ENCODE data around the gene MEN1.
A peak's percentile ranks its signal among the peaks of the same experiment; 100 is the strongest.

The MEN1 gene

GRCh38 chr11:64801561-64802369, 8.6 kb downstream of the MEN1 start:
- no peak for DNase-seq (ENCODE audit: low read depth in 3 of 3)

GRCh38 chr11:64801158-64801464, 9.2 kb downstream of the MEN1 start:
- DNase-seq (ENCODE audit: low read depth in 3 of 3) = no peak

- no peak for DNase-seq (ENCODE audit: low read depth in 3 of 3)
Observed at GRCh38 chr11:64800303-64801157, 9.8 kb downstream of the MEN1 start.

- DNase-seq (ENCODE audit: low read depth in 3 of 3) = no peak
Observed at GRCh38 chr11:64799623-64800302, 10.6 kb downstream of the MEN1 start.

GRCh38 chr11:64799256-64799622, 11.1 kb downstream of the MEN1 start:
- DNase-seq (ENCODE audit: low read depth in 3 of 3) = no peak

- DNase-seq (ENCODE audit: low read depth in 3 of 3) = no peak
Observed at GRCh38 chr11:64796757-64797541, 13.4 kb downstream of the MEN1 start.

GRCh38 chr11:64796047-64796756, 14.1 kb downstream of the MEN1 start:
- no peak for DNase-seq (ENCODE audit: low read depth in 3 of 3)

GRCh38 chr11:64794526-64794925, 15.8 kb downstream of the MEN1 start:
- no peak for DNase-seq (ENCODE audit: low read depth in 3 of 3)

- no peak for DNase-seq (ENCODE audit: low read depth in 3 of 3)
Observed at GRCh38 chr11:64793271-64794160, 16.8 kb downstream of the MEN1 start.

GRCh38 chr11:64792482-64792881, 17.9 kb downstream of the MEN1 start:
- no peak for DNase-seq (ENCODE audit: low read depth in 3 of 3)

GRCh38 chr11:64791781-64792291, 18.5 kb downstream of the MEN1 start:
- no peak for DNase-seq (ENCODE audit: low read depth in 3 of 3)

- DNase-seq (ENCODE audit: low read depth in 3 of 3) = no peak
Observed at GRCh38 chr11:64790205-64791095, 19.9 kb downstream of the MEN1 start.

- no peak for DNase-seq (ENCODE audit: low read depth in 3 of 3)
Observed at GRCh38 chr11:64789331-64790204, 20.8 kb downstream of the MEN1 start.

- DNase-seq (ENCODE audit: low read depth in 3 of 3) = no peak
Observed at GRCh38 chr11:64788321-64789215, 21.8 kb downstream of the MEN1 start.

GRCh38 chr11:64787526-64788320, 22.6 kb downstream of the MEN1 start:
- DNase-seq (ENCODE audit: low read depth in 3 of 3) = peak in 1 of 3 experiments; percentile 58

GRCh38 chr11:64786308-64786707, 24.0 kb downstream of the MEN1 start:
- no peak for DNase-seq (ENCODE audit: low read depth in 3 of 3)
